HG03280 (cell line): ENCODE results near the gene GPM6B.
"Not testable (repeated sequence)": the region's sequence is repeated elsewhere in the genome, so short reads cannot be mapped to it uniquely, and the experiment has no call there.

Experiments used
- ATAC-seq: cut with Tn5 transposase; IDR thresholded peaks from one replicate; pipeline ENCODE4 v1.9.1; 2021; ENCODE audit warnings: mild to moderate bottlenecking, moderate library complexity; ENCODE audit not compliant: unreplicated experiment

The GPM6B gene

GRCh38 chrX:13733506-13733905 lies 83.4 kb downstream of the GPM6B start:
- no peak for ATAC-seq

GRCh38 chrX:13732246-13733067 lies 84.4 kb downstream of the GPM6B start:
- ATAC-seq = no peak

GRCh38 chrX:13730523-13730922 lies 86.4 kb downstream of the GPM6B start:
- ATAC-seq = not testable (repeated sequence)

- ATAC-seq = not testable (repeated sequence)
These were observed 90.3 kb downstream of the GPM6B start for GRCh38 chrX:13726583-13726982.

- not testable (repeated sequence) for ATAC-seq
These were observed 92.0 kb downstream of the GPM6B start for GRCh38 chrX:13724878-13725277.

- no peak for ATAC-seq
These were observed 94.9 kb downstream of the GPM6B start for GRCh38 chrX:13721819-13722519.

- no peak for ATAC-seq
These were observed 95.5 kb downstream of the GPM6B start for GRCh38 chrX:13721371-13721770.
